GM15510 (cell line): ENCODE results near the gene THSD4.

Experiments used
- POLR2A ChIP-seq: IDR thresholded peaks from 3 replicates; pipeline ENCODE4 v1.6.1; 2011; ENCODE audit warnings: borderline replicate concordance; ENCODE audit not compliant: insufficient read length; ENCODE audit errors: extremely low read depth

The THSD4 gene

DNA sequence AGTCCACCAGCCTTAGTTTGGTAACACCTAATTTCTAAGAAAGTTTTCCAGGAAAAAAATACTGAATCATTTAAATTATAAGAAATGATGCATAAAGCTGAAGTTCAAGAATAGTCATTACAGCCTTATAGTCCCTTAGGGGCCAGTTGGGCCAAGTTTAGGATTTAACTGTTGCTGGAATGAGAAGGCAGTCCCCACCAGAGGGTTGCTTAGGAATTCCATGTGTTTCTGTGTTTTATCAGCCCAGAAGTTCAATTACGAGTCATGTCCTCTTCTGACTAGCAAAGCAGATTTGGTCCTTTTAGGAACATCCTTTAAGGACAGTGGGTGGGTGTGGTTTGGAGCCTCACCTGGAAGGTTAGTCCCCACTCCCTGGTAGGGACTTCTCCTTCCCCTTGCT is 638.1 kb downstream of the THSD4 start:
- no peak for TF ChIP-seq POLR2A

DNA sequence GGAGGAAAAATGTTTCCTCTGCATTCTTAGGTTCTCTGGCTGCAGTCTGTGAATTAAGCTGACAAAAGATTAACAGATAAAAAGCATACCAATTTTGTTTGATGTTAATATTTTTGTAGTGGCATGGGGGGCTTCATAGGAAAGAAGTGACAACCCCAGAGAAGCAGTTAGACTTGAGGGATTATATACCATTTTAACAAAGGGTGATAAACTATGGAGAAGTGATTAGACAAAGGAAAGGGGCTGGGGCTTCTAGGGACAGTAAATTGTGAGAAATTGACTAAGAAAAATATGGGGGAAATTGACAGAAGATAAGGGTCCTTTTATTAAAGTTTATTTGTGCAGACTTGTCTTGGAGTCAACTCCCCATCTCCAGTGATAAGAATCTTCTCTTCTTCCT is 639.4 kb downstream of the THSD4 start:
- TF ChIP-seq POLR2A = no peak

DNA sequence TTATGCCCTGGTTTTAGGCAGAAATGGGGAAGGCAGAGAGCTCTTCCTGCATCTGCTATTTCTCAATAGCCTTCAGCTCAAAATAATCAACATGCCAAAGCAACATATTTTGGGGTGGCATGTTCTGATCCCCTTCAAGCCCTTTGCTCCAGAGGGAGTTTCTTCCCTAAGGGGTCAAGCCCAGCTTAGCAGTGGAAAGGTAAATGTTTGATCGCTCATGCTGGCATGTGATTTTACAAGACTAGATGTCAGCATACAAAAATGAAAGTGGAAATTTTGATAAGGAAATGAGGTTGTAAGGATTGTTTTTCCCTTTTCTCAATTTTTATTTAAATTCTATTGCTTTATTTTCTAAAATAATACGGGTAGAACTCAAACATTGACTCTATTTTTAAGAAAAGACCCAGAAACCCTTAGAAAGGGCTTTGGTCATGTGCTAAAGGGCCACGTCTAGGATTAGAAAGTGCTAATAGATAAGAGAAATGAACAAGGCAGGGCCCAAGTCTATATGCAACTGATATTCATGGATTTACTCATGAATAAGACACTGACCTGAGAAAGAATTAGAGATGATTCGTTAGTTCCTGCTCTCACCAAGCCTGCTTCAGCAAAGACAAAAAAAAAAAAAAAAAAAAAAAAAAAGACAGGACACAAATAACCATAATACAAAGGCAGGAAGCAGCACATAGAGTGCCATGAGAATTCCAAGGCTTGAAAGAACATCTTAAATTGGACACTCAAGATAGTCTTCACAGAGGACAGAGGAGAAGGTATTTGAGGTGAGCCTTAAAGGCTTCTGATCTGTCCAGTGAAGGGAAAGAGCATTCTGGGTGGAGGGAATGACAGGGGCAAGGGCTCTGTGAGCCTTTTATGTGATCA is 640.1 kb downstream of the THSD4 start:
- no peak for TF ChIP-seq POLR2A

DNA sequence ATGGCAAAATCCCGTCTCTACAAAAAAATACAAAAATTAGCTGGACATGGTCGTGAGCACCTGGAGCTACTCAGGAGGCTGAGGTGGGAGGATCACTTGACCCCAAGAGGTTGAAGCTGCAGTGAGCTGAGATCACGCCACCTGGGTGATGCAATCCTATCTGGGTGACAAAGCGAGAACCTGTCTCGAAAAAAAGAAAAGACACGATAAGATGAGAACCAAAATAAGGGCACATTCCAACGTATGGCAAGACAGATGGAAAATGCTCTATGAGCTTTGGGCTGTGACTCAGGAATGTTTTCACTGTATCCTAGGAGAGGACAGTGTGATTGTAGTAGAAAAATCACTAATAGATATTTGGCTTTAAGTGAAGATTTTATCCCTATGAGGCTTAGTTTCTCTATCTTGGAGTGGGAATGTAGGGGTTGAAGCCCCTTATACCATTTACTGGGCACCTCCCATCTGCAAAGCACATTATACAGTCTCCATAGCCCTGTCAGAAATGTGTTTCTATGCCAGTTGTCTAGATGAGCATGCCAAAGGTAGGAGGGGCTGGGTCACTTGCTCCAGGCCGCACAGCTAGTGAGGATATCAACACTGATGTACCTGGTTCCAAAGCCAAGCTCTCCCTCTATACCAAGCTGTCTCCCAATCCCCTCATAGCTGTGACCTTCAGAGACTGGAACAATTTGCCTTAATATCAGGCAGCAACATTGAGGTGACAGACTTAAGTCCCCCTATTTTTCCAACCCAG is 641.5 kb downstream of the THSD4 start:
- TF ChIP-seq POLR2A = no peak

DNA sequence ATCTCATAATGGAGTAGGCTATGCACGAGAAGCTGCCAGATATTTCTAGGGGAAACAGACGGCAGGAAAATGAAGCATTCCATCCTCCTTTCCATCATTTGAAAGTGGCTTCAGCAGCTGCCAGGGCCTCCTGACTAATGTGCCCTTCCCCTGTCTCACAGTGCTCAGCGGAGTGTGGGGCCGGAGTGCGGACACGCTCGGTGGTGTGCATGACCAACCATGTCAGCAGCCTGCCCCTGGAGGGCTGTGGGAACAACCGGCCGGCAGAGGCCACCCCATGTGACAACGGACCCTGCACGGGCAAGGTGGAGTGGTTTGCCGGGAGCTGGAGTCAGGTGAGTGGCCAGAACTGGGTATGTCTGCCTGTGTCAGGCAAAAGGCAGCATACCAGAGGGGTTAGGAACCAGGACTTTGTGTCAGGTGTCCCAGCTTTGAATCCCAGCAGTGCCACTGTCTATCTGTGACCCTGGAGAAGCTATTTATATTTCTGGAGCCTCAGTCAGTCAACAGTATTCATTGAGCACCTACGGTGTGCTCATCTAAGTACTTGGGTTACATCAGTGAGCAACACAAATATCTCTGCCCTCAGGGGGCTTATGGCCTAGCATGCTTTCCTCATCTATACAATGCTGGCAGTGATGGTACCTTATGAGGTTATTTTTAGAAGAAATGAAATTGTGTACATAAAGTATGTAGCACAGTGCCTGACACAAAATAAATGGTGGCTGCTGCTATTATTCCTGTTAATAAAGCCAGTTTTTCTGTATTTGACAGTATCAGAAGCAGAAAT is 642.7 kb downstream of the THSD4 start:
- TF ChIP-seq POLR2A = no peak

DNA sequence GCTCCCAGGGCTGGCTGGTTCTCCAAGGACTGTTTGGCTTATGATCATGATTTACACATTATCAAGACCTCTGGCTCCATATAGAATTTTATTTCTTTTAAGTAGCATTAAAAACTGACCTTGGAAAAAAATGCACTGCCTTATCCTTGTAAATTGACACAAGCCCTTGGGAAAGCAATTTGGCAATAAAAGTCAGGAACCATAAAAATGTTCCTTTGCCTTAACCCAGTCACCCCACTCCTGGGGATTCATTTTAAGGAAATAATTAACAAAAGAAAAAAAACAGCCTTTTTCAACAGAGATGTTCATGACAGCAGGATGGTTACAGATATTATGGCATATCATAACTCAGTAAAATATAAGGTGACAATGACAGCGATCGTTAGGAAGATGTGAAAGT is 643.4 kb downstream of the THSD4 start:
- TF ChIP-seq POLR2A = no peak

DNA sequence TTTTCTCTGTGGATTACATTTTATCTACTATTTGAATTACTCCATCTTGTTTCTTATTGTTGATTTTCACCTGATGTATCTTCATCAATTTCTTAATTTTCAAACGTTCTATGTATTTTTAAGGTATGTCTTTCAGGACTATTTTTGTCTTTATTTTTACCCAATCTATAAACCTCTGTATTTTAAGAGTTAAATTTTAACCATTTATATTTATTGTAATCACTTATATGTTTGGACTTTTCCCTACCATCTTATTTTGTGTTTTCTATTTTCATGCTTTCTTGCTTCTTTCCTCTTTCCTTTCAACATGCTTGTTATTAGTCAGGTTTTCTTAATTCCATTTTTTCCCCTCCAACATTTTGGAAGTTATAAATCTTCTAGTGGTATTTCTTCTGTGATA is 645.6 kb downstream of the THSD4 start:
- no peak for TF ChIP-seq POLR2A

DNA sequence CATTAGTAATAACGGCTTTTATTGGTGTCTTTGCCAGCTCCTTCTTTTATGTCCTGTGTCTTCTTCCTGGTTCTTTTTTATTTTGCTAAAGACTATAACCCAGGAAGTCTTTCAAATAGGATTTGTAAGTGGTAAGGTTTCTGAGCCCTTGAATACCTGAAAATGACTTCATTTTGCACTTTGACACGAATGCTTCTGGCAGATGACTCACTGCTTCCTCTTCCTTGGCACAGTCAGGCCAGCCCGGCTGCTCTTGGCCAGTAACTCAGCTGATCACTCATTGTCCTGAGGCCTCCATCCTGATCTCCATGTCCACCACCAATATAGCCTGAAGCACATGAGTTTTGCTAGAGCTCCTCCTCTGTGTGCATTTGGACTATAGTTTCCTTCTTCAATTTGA is 646.4 kb downstream of the THSD4 start:
- no peak for TF ChIP-seq POLR2A

DNA sequence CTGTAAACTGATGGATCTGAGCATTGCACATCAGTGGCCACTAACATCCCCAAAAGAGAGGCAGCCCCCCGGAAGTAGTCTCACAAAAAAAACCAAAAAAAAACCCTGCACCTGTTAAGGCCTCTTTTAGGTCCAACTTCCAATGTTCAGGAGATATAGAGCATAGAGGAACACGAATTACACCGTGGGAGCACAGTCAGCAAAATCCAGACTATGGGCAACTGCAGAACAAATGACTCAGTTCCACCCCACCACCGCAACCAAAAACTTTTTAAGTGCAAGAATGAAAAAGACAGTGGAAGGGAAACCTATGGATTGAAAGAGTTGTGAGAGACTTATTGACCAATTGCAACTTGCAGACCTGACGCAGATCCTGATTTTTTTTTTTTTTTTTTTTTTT is 652.9 kb downstream of the THSD4 start:
- no peak for TF ChIP-seq POLR2A

DNA sequence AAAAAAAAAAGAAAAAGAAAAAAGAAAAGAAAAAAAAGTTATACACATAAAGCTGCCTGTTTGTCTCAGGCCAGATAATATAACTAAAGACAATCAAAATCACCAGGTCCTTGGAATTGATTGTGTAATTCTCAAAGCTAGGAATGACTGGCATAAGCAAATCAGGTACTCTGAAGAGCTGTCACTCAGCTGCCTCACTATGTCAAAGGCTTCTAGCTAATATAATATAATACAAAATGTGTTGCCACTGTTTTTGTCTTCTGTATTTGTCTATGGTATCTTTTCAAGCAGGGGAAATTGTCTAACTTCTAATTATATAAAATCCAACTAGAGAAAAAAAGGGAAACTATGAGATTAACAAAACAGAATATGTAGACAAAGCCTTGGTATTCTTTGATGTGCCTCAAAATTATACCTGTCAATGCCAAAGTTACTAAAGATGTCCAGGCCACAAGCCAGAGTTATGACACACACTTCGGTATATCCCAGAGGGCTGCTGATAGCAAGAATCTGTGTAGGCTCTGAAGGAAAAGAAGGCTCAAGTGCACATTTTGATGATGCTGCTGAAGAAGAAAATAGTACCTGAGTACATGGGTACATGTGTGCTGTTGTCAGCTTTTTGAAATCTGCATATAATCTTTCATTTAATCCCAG is 658.1 kb downstream of the THSD4 start:
- TF ChIP-seq POLR2A = no peak

DNA sequence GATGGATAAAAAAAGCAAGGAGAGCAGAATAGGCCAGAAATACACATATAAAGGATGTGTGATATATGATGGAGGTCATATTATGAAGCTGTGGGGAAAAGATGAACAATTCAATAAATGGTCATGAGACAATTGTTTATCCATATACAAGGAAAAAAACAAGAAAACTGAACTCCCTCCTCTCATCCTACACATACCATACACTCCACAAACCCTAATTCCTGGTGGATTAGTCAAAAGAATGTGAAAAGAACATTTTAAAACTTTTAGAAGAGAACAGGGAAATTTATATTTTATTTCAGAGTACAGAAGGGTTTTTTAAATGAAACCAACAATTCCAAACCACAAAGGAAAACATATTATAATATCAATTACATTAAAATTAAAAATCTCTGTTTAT is 660.6 kb downstream of the THSD4 start:
- no peak for TF ChIP-seq POLR2A

DNA sequence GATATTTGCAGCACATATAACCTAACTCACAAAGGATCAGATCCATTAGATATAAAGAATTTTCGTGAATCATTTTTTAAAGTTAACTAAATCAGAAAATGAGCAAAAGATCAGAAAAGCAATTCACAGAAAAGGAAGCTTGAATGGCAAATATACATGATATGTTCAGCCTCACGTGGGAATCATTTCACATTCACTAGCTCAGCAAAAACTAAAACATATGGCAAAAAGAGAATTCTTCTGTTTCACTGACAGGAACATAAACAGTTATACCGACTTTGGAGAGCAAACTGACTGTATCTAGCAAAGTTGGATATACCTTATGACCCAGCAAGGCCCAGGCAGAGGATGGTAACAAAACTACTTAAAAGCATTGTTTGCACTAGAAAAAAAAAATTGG is 661.0 kb downstream of the THSD4 start:
- TF ChIP-seq POLR2A = no peak

DNA sequence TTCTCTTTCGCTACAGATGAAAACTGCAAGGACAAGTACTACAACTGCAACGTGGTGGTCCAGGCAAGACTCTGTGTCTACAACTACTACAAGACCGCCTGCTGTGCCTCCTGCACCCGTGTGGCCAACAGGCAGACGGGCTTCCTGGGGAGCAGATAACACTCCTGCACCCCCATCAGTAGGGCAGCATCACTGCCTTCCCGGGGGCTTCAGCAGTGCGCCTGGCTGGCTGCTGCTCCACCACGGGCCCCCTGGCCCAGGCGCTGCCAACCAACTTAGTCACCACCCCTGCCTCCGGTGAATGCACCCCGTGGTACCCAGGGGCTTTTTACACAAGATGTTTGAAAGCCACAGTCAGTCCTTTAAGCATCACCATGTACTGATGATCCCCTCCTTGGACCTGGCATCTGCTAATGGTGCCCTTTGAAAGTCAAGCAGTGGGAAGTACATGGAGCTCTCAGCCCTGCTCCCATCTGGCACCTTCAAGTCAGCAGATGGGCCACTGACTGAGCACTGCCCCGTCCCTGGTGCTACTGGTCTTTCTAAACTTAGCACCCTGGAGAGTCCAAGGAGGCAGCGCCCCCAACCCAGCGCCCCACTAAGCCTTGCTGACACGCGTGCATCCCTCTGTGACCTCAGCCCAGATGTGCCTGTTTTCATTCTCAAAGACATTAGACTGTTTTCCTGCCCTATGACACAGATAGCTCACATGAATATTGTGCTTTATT is 662.1 kb downstream of the THSD4 start:
- TF ChIP-seq POLR2A = no peak

DNA sequence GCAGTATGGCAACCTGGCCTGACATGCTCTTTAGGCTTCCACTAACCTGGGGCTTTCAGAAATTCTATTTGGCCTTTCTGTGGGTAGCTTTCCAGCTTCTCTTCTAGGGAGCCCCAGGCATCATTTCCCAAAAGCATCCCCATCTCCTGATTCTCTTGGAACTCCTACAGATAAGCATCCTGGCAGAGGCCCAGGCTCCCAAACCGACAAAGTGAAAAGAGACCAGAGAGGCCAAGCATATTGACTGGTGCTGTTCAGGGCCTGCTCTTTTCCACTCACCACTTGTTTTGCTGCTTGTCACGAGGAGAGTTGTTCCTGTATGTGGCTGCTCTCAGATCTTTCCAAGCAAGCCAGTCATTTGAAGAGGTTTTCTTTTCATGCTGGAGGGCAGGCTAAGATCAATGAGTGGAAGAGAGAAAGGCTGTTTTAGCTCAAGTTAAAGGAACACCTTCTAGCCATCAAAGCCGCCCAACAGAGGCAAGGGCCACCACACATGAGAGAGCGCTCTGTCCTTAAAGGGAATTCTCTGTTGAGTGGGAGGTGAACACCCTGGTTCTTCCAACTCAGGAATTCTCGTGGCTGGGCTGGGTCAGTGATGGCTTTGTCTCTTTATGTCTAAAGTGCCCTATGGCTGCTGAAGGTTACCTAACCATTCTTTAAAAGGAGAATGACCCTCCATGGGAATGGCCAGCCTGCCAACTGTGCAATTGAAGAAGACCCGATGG is 664.0 kb downstream of the THSD4 start:
- no peak for TF ChIP-seq POLR2A
